Measurements from ENCODE around the gene TGM5.

The TGM5 gene

DNA sequence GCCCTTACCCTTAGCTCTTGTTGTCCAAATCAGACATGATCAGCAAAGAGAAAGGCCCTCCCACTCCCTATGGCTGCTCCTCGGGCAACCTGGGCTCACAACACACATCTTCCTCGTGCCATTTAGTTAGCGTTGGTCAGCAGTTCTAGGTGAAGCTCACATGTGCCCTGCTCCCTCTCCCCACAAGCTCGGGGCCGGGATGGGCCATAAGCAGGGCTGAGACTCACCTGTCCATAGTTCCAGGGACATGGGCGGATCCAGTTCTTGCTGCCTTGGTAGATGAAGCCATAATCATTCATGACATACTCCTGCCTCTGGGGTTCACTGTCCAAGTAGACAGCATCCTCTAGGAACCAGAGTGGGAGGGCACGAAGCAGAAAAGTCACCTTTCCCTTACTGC, 10.4 kb downstream of the TGM5 start:
- intact Hi-C loops (cut with DNase I; ENCODE audit: low total_unique reads): no loop called here
- Histone ChIP-seq H3K36me3 (no peaks in the 10 kb centered on the region), H3K27ac (no peak overlapping the region), H3K9me3 (no peaks in the 10 kb centered on the region), H3K27me3 (peaks cover 0 to 5% of the 10 kb centered on the region in 2 donors), H3K4me3 (no peak overlapping the region), H3K4me1 (no peaks in the 10 kb centered on the region)
- no peak for TF ChIP-seq CTCF (IDR thresholded peaks at IDR 0.05)
- DNase-seq: no peak

DNA sequence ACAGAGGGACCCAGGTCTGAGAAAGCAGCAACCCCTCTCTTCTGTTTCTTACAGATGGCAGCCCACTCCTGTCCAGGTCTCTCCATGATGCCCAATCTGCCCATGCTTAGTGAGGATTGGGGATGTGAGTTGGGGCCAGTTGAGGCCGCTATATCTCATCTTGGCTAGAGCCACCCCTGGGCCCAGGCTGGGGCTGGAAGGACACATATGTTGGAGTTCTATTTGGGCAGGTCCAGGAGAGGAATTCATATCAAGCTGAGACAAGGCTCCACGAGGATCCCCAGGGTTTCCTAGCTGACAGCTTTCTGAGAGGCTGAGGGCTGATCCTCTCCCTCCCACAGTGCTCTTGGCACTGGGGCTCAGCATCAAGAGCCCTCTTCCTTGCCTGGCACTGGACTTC, 11.4 kb downstream of the TGM5 start:
- no peak for TF ChIP-seq CTCF (IDR thresholded peaks at IDR 0.05)
- DNase-seq: no peak
- Histone ChIP-seq H3K27ac (no peak overlapping the region), H3K4me3 (no peak overlapping the region), H3K27me3 (peaks cover 0 to 5% of the 10 kb centered on the region in 2 donors), H3K4me1 (no peaks in the 10 kb centered on the region), H3K36me3 (no peaks in the 10 kb centered on the region), H3K9me3 (no peaks in the 10 kb centered on the region)
- intact Hi-C loops (cut with DNase I; ENCODE audit: low total_unique reads): no loop called here

DNA sequence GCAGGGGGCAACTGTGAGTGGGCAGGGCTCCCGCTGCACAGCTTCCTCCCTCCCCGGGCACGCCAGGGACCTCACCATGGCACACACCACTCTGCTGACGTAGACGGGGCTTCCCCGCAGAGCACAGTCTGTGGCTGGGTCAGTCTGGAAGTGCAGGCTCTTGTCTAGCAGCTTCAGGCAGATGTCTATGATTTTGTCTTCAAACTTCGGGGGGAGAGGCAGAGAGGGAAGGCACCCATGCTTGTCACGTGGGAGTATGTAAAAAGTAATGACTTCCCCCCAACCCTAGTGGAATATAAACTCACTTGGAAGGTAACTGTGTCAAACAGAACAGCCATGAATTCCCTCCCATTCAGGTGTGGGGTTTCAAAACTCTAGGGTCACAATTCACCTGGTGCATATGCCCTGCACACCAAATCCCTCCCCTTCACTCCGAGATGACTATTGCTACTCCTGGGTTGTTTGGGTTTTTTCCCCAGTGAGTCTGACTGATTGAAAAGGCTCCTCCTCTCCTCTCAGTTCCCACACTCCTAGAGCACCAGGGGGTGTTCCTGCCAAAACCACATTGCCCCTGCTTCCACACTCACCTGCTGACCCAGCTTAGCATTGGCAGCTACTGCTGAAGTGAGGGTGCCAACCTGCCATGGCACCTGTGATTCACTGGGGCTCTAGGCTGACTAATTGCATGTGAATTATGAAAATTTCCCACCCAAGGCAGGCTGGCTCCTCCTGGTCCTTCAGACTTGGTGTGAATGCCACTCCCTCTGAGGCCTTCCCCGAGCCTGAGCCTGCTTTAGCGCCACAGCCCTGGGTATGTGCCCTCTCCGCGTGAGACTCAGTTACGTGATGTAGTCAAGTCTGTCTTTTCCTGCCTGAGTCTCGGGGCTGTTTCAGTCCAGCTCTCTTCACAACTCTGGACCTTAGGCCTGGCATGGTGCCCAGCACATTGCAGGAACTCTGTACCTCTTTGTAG, 13.0 kb downstream of the TGM5 start:
- no peak for DNase-seq
- TF ChIP-seq CTCF (IDR thresholded peaks at IDR 0.05): no peak
- H3K4me1 ChIP-seq: no peaks in the 10 kb centered on the region
- peaks cover 0 to 5% of the 10 kb centered on the region in 2 donors for H3K27me3 ChIP-seq
- H3K4me3 ChIP-seq: no peak overlapping the region
- H3K27ac ChIP-seq: no peak overlapping the region
- intact Hi-C loops (cut with DNase I; ENCODE audit: low total_unique reads): no loop called here
- H3K9me3 ChIP-seq: no peaks in the 10 kb centered on the region
- H3K36me3 ChIP-seq: no peaks in the 10 kb centered on the region

- H3K27me3 ChIP-seq: peaks cover 0 to 5% of the 10 kb centered on the region in 2 donors
- H3K9me3 ChIP-seq: no peaks in the 10 kb centered on the region
- no peak for DNase-seq
- H3K36me3 ChIP-seq: no peaks in the 10 kb centered on the region
- H3K4me3 ChIP-seq: no peak overlapping the region
- H3K27ac ChIP-seq: no peak overlapping the region
- no peaks in the 10 kb centered on the region for H3K4me1 ChIP-seq
- TF ChIP-seq CTCF (IDR thresholded peaks at IDR 0.05): no peak
- intact Hi-C loops (cut with DNase I; ENCODE audit: low total_unique reads): no loop called here
Observed at GRCh38 chr15:43251871-43252250, 14.9 kb downstream of the TGM5 start.

DNA sequence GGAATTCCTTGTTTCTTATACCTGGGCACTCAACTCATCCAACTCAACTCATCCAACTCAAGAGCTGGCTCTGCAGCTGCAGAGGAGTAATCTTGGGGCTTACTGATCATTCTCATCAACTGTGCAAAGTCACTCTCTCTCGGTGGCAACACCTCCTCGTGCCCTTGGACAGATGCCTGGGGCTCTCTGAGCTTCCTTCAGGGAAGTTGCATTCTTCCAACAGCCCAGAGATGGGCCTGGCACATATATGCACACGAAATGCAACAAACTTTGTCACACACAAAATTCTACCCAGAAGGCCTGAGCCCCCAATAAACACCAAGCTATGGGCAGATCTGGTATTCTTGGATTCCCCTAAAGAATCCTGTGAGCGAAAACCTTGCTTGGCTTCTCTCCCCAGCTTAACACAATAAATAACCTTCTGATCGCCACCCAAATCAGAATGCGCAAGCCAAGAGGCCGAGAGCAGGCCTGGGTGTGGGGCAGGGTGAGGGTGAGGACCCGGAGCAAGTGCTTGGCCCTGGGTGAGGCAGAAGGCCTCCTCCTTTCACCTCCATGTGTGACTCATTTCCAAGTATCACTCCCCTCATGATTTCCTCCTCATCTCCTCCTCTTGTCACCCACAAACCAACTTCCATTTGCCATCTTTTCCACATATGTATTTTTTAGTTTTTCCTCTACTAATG, 15.4 kb downstream of the TGM5 start:
- no peak overlapping the region for H3K4me3 ChIP-seq
- no peaks in the 10 kb centered on the region for H3K4me1 ChIP-seq
- no peak for DNase-seq
- no peak overlapping the region for H3K27ac ChIP-seq
- no peaks in the 10 kb centered on the region for H3K9me3 ChIP-seq
- no peaks in the 10 kb centered on the region for H3K36me3 ChIP-seq
- peaks cover 0 to 5% of the 10 kb centered on the region in 2 donors for H3K27me3 ChIP-seq
- intact Hi-C loops (cut with DNase I; ENCODE audit: low total_unique reads): no loop called here
- no peak for TF ChIP-seq CTCF (IDR thresholded peaks at IDR 0.05)
